Adrenal gland (tissue), 12 donors: ENCODE data around the gene RNF44. TPM values are rescaled to one million over a fixed set of nuclear protein-coding genes. Genes with fewer than 3 reads are reported as not detected.

Experiments used
- DNase-seq, 7 donors: peaks; one replicate each; pipeline ENCODE4 v3.0.0-alpha.2; 2019 to 2020
- H3K27ac ChIP-seq, 5 donors: fragments of 200-600 bp; sonication (generic) in 4 of 5; 1 replicate in 3 of 5; 2 replicates in 2 of 5; pipeline versions ENCODE4 v1.5.1 to v1.8.0; 2016 to 2020; ENCODE audit warnings: mild to moderate bottlenecking in 1 of 5
- H3K27me3 ChIP-seq: fragments of 200-600 bp; 2 replicates; pipeline ENCODE4 v1.8.0; 2021
- H3K36me3 ChIP-seq, 2 donors: fragments of 200-600 bp; replicated peaks in 1 of 2; 1 replicate in 1 of 2; 2 replicates in 1 of 2; pipeline versions ENCODE4 v1.5.1 to v1.8.0; 2018 to 2022
- H3K4me1 ChIP-seq, 2 donors: fragments of 200-600 bp; replicated peaks in 1 of 2; 1 replicate in 1 of 2; 2 replicates in 1 of 2; pipeline versions ENCODE4 v1.5.1 to v1.8.0; 2018 to 2021
- H3K4me3 ChIP-seq, 4 donors: fragments of 200-600 bp; sonication (generic) in 3 of 4; one replicate each; pipeline ENCODE4 v1.5.1; 2016 to 2018
- H3K9me3 ChIP-seq, 3 donors: fragments of 200-600 bp; sonication (generic) in 1 of 3; replicated peaks in 1 of 3; 1 replicate in 2 of 3; 2 replicates in 1 of 3; pipeline versions ENCODE4 v1.5.1 to v1.8.0; 2016 to 2021
- CTCF ChIP-seq, 6 experiments: fragments of 450-650 bp in 4 of 6; fragments of 200-600 bp in 2 of 6; sonication (generic) in 1 of 6; IDR thresholded peaks; 1 replicate in 5 of 6; 2 replicates in 1 of 6; pipeline versions ENCODE4 v1.5.1 to v1.8.0; 2016 to 2021; ENCODE audit warnings: antibody characterized with exemption in 6 of 6, mild to moderate bottlenecking in 2 of 6, moderate library complexity in 1 of 6
- POLR2A ChIP-seq, 2 donors: fragments of 450-650 bp; IDR thresholded peaks; one replicate each; pipeline ENCODE4 v1.6.1; 2017; ENCODE audit warnings: antibody characterized with exemption in 2 of 2, mild to moderate bottlenecking in 2 of 2, moderate library complexity in 1 of 2
- WGBS, 4 donors: extraction: QIAGEN DNeasy Blood & Tissue Kit in 2 of 4; methylation state at CpG; one replicate each; pipeline versions ENCODE4 v1.1.5 to v1.1.7; 2013 to 2017; 5-methylcytosine and 5-hydroxymethylcytosine counted together
- intact Hi-C, 2 donors: fragments of 100-400 bp; cut with DNase I; formaldehyde crosslinking; loops; one replicate each; pipeline versions ENCODE4 v1.14.1 to v1.15.0; 2022 to 2023
- polyA plus RNA-seq, 3 donors: library from polyadenylated mRNA; stranded (reverse); fragments of 200-250 nt in 2 of 3; fragments of 350-450 nt in 1 of 3; fragmentation: Illumina TruSeq in 1 of 3; extraction: RNeasy Lipid Tissue Mini Kit (QIAGEN cat#74804) in 1 of 3; gene quantifications; one replicate each; pipeline ENCODE4 v1.2.3, GENCODE V29; 2013 to 2014
- total RNA-seq, 9 donors: library from RNA; depleted of rRNA in 4 of 9; stranded (reverse); fragments of >200 nt in 4 of 9; fragments of 120-200 nt in 1 of 9; fragmentation: NEBNext Ultra II Directional in 1 of 9; extraction: Animal tissue kit (Norgen Biotek cat#: 25700) in 1 of 9; gene quantifications; one replicate each; pipeline versions ENCODE4 v1.1.0 to v1.2.4, GENCODE V29; 2013 to 2023
- donor health status: healthy with polysubstance abuse.
- donor health status: Bipolar disorder and iron deficiency.
- donor health status: DM: yes; HTN: yes; CAD: no.
- donor health status: DM: no; HTN: no; CAD: no.
- donor health status: DM: no; HTN: no; CAD: no.
- donor health status: DM: yes; HTN: yes; CAD: no.

The RNF44 gene
- total and polyA plus RNA-seq, 12 donors: 5.3 to 65.7 (median 22.8) TPM

- H3K4me1 ChIP-seq: peaks cover 5 to 29% of the 10 kb centered on the region in 2 donors
- no peaks in the 10 kb centered on the region for H3K27me3 ChIP-seq
- H3K27ac ChIP-seq: no peak overlapping the region
- DNase-seq: no peak
- H3K4me3 ChIP-seq: no peak overlapping the region
- no peaks in the 10 kb centered on the region for H3K9me3 ChIP-seq
- no peak for TF ChIP-seq CTCF (IDR thresholded peaks at IDR 0.05)
- no peak for TF ChIP-seq POLR2A (IDR thresholded peaks at IDR 0.05)
- 89 to 97% (median 94%) methylated on average over 5 to 8 of the region's 8 CpGs for WGBS, 4 donors
- intact Hi-C loops: no loop called here
- H3K36me3 ChIP-seq: no peaks in the 10 kb centered on the region
Observed at GRCh38 chr5:176540476-176540899, 3.3 kb upstream of the RNF44 start.

DNA sequence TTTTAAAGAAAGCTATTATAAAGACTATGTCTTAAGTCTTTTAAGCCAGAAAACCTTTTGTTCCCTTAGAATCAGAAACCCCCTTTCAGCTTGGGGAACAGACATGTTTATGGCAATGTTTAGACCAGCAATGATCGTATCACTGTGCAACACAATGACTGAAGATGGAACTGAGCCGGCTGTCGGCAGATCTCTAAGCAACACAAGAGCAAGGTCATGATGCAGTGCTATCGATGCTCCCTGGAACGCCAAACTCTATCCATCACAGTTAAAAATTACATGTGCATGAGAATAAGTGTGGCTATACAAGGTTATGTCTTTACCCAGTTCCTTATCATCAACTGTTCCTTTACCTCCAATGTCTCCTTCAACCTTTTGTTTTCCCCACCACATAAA is 1.8 kb upstream of the RNF44 start:
- DNase-seq: peak in 3 of 7 donors; percentile 66 to 74 (median 73)
- Histone ChIP-seq H3K36me3 (no peaks in the 10 kb centered on the region), H3K27me3 (no peaks in the 10 kb centered on the region), H3K9me3 (no peaks in the 10 kb centered on the region), H3K4me1 (peaks cover 20 to 44% of the 10 kb centered on the region in 2 donors), H3K27ac (peak overlapping the region in 3 of 5 donors; percentile 2 to 98 (median 11)), H3K4me3 (no peak overlapping the region)
- intact Hi-C loops: loop anchor here in 1 of 2 donors (5.0 kb wide), 1 partner anchor 122 kb away; the partner anchor contains the start of gene CLTB
- 20 to 36% (median 28%) methylated on average over 5 of the region's 5 CpGs for WGBS, 4 donors
- TF ChIP-seq POLR2A (IDR thresholded peaks at IDR 0.05) (peak in 1 of 2 donors; percentile 28), CTCF (IDR thresholded peaks at IDR 0.05) (no peak)

GRCh38 chr5:176538230-176538988 is 1.2 kb upstream of the RNF44 start:
- TF ChIP-seq POLR2A (IDR thresholded peaks at IDR 0.05): no peak
- TF ChIP-seq CTCF (IDR thresholded peaks at IDR 0.05): no peak
- H3K4me1 ChIP-seq: peaks cover 26 to 50% of the 10 kb centered on the region in 2 donors
- peak overlapping the region in 3 of 5 donors; percentile 92 to 98 (median 98) for H3K27ac ChIP-seq
- H3K36me3 ChIP-seq: no peaks in the 10 kb centered on the region
- no peaks in the 10 kb centered on the region for H3K9me3 ChIP-seq
- peak overlapping the region in 1 of 4 donors; percentile 74 for H3K4me3 ChIP-seq
- DNase-seq: no peak
- intact Hi-C loops: loop anchor here in 1 of 2 donors (5.0 kb wide), 1 partner anchor 121 kb away; the partner anchor contains the start of gene CLTB
- no peaks in the 10 kb centered on the region for H3K27me3 ChIP-seq
- 23 to 26% (median 25%) methylated on average over 13 of the region's 13 CpGs for WGBS, 4 donors

GRCh38 chr5:176537554-176538229 is 490 bp upstream of the RNF44 start:
- peaks cover 30 to 56% of the 10 kb centered on the region in 2 donors for H3K4me1 ChIP-seq

More at GRCh38 chr5:176537554-176538229, 490 bp upstream of the RNF44 start:
- Histone ChIP-seq H3K27me3 (no peaks in the 10 kb centered on the region), H3K36me3 (no peaks in the 10 kb centered on the region), H3K4me3 (peak overlapping the region; percentile 2 to 88 (median 66)), H3K9me3 (no peaks in the 10 kb centered on the region), H3K27ac (peak overlapping the region; percentile 85 to 98 (median 92))
- intact Hi-C loops: loop anchor here in 1 of 2 donors (5.0 kb wide), 1 partner anchor 120 kb away; the partner anchor contains the start of gene CLTB
- DNase-seq: peak; percentile 97 to 100 (median 100)
- 0 to 1% (median 1%) methylated on average over 27 to 43 of the region's 43 CpGs for WGBS, 4 donors
- TF ChIP-seq CTCF (IDR thresholded peaks at IDR 0.05) (peak in 2 of 6 experiments; percentile 14), POLR2A (IDR thresholded peaks at IDR 0.05) (peak in 1 of 2 donors; percentile 83)
